22Rv1 (cell line): ENCODE measurements around the gene C14orf119.

Source experiments
- CTCF ChIP-seq: fragments of 450-650 bp; IDR thresholded peaks from 2 replicates; pipeline ENCODE4 v1.5.1; 2017; ENCODE audit warnings: mild to moderate bottlenecking
- ZFX ChIP-seq: fragments of 450-650 bp; IDR thresholded peaks from 2 replicates; pipeline ENCODE4 v1.6.1; 2017; ENCODE audit warnings: antibody characterized with exemption, borderline replicate concordance

DNA sequence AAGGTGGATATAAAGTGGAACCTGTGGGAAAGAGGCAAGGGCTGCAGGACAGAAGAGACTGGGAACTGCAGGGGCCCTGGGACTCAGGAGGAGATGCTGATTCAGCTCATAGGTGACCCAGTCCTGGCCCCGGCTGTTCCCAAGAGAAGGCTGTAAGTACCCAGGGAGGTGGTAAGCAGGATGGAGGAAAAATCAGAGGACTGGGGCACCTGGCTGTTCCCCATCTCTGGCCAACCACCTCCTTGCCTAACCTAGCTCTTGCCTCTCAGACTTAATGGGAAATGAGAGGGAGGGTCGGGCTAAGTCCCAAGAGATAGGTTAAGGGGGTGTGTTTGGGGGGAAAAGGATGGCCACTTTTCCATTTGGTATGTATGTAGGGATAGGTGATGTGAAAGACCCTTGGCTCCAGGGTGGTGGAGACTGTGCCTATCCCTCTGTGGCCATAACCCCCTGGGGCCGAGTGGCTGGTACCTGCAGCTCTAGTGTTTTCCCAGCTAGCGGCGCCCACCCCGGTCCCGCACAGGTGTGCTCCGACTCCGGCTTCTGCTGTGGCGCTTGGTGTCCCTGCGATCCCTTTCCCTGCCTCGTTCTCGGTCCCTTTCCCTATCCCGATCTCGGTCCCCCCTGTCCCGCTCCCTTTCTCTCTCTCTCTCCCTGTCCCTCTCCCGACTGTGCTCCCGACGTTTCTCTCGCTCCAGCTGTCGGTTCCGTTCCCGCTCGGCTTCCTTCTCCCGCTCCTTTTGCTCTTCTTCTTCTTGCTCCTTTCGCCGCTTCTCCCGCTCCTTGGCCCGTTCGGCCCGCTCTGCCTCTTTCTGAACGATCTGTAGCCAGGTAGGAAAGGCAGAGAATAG, 36.4 kb upstream of the C14orf119 start:
- no peak for TF ChIP-seq CTCF
- TF ChIP-seq ZFX: no peak
